GM12801 (cell line): ENCODE results near the gene UQCR10.

Source experiments
- TF ChIP-seq, protein P1 (sequence below): IDR thresholded peaks from one replicate; pipeline ENCODE4 v1.5.1; 2011; ENCODE audit warnings: control low read depth; ENCODE audit not compliant: insufficient read length; ENCODE audit errors: extremely low read depth

UQCR10 gene

DNA sequence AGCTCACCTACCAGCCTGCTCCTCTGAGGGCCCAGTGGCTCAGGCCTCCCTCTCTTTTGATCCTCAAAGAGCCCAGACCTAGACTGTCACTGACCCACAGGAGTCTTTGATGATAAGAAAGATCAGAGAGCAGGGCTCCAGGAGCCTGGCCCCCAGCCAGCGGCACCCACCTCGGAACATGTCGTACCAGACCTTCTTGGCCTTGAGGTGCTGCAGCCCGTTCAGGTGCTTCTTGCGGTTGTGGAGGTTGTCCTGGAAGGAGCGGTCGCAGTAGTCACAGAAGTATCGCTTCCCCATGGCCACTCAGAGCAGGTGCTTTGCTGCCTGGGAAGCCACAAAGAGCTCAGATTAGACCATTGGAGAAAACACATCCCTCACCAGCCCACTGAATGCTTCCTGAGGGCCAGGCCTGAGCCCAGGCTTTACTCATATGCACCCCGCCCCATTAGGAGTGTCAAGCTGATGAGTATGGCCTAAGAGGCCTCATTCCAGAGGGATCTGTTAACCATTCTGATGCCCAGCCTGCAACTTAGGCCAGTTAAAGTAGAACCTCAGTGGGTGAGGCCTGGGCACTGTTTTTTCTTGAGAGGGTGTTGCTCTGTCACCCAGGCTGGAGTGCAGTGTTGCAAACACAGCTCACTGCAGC is 18.8 kb upstream of the UQCR10 start:
- TF ChIP-seq, protein P1, sequence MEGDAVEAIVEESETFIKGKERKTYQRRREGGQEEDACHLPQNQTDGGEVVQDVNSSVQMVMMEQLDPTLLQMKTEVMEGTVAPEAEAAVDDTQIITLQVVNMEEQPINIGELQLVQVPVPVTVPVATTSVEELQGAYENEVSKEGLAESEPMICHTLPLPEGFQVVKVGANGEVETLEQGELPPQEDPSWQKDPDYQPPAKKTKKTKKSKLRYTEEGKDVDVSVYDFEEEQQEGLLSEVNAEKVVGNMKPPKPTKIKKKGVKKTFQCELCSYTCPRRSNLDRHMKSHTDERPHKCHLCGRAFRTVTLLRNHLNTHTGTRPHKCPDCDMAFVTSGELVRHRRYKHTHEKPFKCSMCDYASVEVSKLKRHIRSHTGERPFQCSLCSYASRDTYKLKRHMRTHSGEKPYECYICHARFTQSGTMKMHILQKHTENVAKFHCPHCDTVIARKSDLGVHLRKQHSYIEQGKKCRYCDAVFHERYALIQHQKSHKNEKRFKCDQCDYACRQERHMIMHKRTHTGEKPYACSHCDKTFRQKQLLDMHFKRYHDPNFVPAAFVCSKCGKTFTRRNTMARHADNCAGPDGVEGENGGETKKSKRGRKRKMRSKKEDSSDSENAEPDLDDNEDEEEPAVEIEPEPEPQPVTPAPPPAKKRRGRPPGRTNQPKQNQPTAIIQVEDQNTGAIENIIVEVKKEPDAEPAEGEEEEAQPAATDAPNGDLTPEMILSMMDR, result no peak

DNA sequence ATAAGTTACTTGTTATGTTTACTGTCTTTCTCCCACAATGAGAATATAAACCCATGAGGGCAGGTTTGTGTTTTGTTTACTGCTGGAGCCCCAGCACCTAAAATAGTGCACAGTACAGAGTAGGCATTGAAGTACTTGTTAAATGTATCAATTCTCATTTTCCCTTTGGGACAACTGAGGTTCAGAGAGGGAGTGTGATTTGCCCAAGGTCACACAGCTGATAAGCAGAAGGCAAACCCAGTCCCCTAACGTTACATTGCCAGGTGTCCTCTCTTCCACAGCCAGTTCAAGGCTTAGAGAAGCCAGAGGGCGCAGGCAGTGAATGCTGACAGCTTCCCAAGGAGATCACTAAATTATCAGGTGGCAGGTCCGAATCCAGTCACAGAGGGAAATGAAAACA is 17.1 kb upstream of the UQCR10 start:
- TF ChIP-seq, protein P1, result no peak

DNA sequence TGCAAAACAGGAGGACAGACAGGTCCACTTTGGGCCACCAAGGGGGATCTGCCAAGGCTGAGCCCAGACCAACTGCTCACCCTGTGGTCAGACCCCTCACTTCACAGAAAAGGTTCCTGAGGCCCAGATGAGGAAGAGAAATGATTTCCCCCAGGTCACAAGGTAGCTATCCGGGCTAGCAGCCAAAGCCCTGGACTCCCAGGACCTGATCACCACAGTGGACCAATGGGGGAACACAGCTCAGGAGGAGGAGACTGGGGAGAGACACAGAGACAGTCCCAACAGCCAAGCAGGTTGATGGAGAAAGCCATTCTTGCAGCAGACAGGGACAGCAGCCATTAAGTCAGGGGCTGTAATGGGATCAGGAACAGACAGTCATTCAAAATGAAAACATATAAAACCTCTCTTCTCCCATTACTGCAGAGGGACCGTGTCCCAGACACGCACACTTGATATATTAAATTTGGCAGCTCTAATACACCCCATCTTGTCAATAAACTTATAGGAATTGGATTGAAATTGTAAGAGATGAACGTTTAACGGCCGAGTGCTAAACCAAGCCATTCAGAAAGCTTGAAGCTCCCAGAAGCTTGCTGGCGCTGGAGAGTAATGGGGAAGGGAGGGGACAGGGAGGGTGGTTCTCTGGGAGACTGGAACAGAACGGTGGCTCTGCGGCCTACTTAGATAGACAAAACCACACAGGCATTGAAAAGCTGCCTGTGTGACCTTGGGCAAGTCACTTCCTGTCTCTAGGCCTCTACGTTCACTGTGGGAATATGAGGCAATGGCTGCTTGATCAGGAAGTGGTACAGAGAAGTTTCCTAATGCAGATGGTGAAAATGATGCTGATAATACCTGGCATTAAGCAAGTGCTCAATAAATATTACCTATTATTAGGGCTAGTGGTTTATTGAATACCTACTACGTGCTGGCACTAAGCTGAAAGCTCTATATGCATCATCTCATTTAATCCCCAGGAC is 16.3 kb upstream of the UQCR10 start:
- TF ChIP-seq, protein P1, result no peak

DNA sequence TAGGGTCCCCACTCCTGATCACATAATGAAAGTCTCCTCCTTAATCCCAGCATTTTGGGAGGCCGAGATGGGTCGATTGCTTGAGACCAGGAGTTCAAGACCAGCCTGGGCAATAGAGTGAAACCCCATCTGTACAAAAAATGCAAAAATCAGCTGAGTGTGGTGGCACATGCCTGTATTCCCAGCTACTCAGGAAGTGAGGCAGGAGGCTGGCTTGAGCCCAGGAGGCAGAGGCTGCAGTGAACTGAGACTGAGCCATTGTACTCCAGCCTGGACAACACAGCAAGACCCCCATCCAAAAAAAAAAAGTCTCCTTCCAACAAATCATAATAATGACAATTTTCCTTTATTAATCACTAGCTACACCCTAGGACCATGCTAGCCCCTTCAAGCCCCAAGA is 15.5 kb upstream of the UQCR10 start:
- TF ChIP-seq, protein P1, result no peak

DNA sequence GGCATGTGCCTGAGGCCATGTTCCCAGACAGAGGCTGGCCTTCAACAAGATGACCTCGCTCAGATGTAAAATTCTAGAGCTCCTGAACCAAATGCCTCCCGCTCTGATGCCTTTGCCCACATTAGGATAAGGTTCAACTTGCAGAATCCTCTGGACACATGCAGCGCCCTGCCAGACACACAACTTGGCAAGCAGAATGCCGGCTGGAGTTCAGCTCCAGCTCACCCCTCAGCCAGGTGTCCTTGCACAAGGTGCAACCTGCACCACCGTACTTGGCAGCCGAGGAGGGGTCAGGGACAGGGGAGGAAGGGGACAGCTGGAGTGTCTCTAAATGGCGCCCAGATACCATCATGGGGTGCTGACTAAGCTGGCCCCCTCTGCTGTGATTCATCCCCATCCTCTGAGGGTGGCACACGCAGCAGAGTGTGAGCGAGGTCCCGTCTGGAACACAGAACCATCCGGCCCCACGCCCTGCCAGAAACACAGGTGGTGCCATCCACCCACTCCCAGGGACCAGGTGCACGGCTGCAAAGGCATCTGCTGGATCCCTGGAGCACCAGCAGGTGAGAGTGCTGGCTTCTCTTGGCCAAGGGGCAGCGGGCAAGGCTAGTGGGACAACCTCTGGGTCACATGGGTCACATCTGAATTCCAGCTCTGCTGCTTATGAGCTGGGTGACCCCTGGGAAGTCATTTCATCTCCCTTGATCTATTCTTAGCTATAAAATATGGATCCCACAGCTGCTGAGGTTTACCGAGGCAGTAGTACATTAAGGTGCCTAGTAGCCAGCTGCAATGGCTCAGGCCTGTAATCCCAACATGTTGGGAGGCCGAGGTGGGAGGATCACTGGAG is 13.1 kb upstream of the UQCR10 start:
- TF ChIP-seq, protein P1, result no peak

DNA sequence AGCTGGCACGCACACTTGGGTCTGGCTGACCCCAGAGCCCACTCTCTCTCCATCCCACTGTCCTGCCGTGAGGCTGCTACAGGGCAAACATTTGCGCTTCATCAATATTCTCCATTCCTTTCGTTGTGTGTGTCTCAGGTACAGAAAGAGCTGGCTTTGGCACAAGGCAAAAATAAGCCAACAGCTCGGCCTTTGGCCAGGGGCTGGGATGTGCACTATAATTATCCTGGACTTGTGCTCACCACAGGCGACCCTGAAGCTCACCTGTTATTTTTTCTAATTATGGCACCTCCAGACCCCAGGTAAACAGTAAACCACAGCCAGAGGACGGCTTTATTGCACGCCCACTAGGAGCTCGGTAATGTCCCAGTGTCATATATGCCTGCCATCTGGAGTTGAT is 11.3 kb upstream of the UQCR10 start:
- TF ChIP-seq, protein P1, result no peak

DNA sequence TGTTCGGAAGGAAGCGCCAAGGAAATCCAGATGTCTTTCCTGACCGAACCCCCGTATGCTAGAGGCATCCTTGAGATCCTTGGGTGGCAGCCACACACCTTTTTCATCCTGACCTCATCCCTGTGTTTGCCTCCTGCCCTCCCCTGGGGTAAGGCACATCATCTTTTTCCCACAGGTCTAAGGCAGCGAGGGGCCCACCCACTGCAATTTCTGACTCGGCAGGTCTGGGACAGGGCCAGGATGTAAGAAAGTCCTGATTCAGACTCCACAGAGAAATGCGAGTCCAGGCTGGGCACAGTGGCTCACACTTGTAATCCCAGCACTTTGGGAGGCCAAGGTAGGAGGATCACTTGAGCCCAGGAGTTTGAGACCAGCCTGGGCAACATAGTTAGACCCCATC is 10.8 kb upstream of the UQCR10 start:
- TF ChIP-seq, protein P1, result no peak
